ENCODE results near the gene NIT2. TPM values are rescaled to one million over a fixed set of nuclear protein-coding genes. Genes with fewer than 3 reads are reported as not detected.

NIT2 gene
- total and polyA plus RNA-seq, 9 of the 15 experiments (the other 6 are each of a cell fraction or from before 2014, with no cell fraction given): 11.4 to 62.2 (median 22.1) TPM

DNA sequence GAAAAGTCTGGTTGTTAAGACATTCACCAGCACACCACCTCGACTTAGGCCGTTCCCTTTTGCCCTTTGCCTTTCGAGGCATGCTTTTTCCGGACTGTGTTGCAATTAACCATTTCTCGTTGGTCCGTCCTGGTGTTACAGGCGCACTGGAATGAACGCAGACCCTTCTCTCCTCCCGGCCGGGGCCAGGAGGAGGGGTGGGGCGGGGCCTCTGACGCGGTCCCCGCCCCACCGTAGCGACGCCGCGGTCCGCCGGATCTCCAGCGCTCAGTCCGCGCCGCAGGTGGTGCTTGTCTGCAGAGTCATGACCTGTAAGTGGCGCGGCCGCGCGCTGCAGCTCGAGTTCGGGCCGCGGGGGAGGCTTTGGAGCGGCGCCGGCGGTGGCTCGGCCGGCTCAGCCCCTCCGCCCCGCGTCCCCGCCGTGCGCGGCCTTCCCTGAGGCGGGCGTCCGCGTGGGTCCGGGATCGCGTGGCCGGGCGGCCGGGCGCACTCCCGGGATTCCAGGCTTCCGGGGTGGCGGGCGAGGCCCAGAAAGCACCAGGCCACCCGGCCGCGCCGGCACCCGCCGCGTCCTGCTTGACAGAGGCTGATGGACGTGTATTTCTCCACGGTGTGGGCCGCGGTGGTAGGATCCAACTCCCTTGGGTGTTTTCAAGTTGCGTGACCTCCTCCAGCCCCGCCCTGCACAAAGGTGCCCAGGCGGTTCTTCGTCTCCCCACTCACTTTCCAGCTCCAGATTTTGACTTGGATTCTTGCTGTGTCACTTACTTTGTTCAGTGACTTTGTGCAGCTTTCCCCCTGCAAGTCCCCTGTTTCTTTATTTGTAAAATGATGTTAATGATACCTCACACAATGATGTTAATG is at the start of gene NIT2 (continued):
- TF ChIP-seq POLR2H (tag; IDR thresholded peaks at IDR 0.05; ENCODE audit: low read depth) (peak; percentile 37; the same call in 1 of the 2 replicates), RFX5 (IDR thresholded peaks at IDR 0.05; ENCODE audit: low read depth, low read length) (no peak), HIVEP1 (CRISPR knock-in tag; IDR thresholded peaks at IDR 0.05) (no peak), CREM (IDR thresholded peaks at IDR 0.05; ENCODE audit: low read depth) (peak; percentile 77), STAG1 (CRISPR knock-in tag; IDR thresholded peaks at IDR 0.05; ENCODE audit: borderline replicate concordance) (no peak), ATF1 (CRISPR knock-in tag; IDR thresholded peaks at IDR 0.05) (0 out of 2 replicates have a peak, but pooled peaks have one; percentile 25), ATF1 (tag; IDR thresholded peaks at IDR 0.05) (peak; percentile 60; the same call in 1 of the 2 replicates), SOX6 (IDR thresholded peaks at IDR 0.05) (0 out of 2 replicates have a peak, but pooled peaks have one; percentile 16), ELF1 (tag; IDR thresholded peaks at IDR 0.05) (peak; percentile 65; the same call in 1 of the 2 replicates), CCNT2 (IDR thresholded peaks at IDR 0.05; ENCODE audit: borderline replicate concordance, extremely low read depth, insufficient read length, low read depth, low read length) (peak; percentile 82), POLR3G (IDR thresholded peaks at IDR 0.05; ENCODE audit: extremely low read depth, insufficient read length, insufficient replicate concordance) (no peak), TGIF2 (CRISPR knock-in tag; IDR thresholded peaks at IDR 0.05) (no peak), ZNF41 (CRISPR knock-in tag; conservative IDR thresholded peaks at IDR 0.05) (no peak)
- TF ChIP-seq, protein P1, sequence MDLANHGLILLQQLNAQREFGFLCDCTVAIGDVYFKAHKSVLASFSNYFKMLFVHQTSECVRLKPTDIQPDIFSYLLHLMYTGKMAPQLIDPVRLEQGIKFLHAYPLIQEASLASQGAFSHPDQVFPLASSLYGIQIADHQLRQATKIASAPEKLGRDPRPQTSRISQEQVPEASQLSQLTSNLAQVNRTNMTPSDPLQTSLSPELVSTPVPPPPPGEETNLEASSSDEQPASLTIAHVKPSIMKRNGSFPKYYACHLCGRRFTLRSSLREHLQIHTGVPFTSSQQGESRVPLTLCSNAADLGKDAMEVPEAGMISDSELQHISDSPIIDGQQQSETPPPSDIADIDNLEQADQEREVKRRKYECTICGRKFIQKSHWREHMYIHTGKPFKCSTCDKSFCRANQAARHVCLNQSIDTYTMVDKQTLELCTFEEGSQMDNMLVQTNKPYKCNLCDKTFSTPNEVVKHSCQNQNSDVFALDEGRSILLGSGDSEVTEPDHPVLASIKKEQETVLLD (IDR thresholded peaks at IDR 0.05): no peak
- TF ChIP-seq, protein P2, sequence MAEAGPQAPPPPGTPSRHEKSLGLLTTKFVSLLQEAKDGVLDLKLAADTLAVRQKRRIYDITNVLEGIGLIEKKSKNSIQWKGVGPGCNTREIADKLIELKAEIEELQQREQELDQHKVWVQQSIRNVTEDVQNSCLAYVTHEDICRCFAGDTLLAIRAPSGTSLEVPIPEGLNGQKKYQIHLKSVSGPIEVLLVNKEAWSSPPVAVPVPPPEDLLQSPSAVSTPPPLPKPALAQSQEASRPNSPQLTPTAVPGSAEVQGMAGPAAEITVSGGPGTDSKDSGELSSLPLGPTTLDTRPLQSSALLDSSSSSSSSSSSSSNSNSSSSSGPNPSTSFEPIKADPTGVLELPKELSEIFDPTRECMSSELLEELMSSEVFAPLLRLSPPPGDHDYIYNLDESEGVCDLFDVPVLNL (CRISPR knock-in tag; IDR thresholded peaks at IDR 0.05; ENCODE audit: low read depth): no peak
